ENCODE results near the gene GJB4. TPM values are rescaled to one million over a fixed set of nuclear protein-coding genes. Genes with fewer than 3 reads are reported as not detected.

GJB4 gene
- total RNA-seq, result not detected
- not detected for polyA plus RNA-seq
- long read RNA-seq, donor 1, result 0 reads
- long read RNA-seq, donor 2, result 0 reads

DNA sequence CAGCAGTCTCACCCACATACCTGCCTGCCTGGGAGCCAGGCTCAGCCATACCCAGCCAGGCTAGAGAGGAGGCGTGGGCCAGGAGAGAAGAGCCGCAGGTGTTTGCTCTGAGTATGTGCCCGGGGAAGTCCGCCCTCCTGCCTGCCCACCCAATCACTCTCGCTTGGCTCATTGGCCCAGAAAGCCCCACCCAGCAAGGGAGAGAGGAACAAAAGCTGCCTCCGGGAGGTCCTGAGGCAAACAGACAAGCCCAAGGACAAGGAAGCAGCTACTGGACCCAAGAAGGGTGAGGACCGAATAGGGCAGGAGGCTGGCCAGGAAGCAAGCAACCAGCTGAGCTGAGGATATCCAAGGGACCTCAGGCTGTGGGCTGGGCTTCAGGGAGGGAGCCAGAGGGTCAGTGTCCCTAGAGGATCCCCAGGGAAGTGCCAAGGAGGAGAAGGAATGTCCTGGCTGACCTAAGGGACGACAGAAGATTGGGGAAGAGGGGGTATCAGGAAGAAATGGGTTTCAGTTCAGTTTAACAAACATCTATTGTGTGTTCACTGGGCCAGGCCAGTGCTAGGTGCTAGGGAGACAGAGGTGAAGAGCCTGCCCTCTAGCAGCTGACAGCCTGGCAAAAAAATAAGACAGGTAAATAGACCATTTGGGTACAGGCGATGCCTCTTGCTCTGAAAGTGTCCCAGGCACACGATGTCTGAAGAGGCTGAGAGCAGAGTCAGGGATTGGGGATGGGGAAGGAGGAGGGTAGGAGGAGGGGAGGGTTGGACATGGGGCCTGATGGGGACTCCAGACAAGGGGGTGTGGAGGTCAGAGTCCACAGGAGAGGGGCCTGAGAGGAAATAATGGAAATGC, at the start of gene GJB4:
GJB4 (plus strand) TSS at position 238 of the 855 bp plus-strand sequence. CDS start 1,515 bp downstream, outside the sequence.
- intact Hi-C loops (cut with DNase I), result no loop called here
- peaks cover 0 to 2% (median 0%) of the 10 kb centered on the region in 3 donors for H3K27me3 ChIP-seq (ENCODE audit: insufficient read depth in 3 of 3, low read length in 2 of 3)
- H3K9me3 ChIP-seq, result no peaks in the 10 kb centered on the region
- DNase-seq (no peak), ATAC-seq (no peak)
- WGBS, 3 donors, result 50 to 54% (median 53%) methylated on average over 10 of the region's 10 CpGs
- H3K27ac ChIP-seq, result no peak within 1 kb of the TSS
- H3K36me3 ChIP-seq (ENCODE audit: insufficient read depth in 1 of 2, low read depth in 1 of 2), result no peaks in the 10 kb centered on the region
- H3K4me1 ChIP-seq, result no peaks in the 10 kb centered on the region
- H3K4me3 ChIP-seq, result no peak within 1 kb of the TSS
- no peak for TF ChIP-seq CTCF (IDR thresholded peaks at IDR 0.05)

DNA sequence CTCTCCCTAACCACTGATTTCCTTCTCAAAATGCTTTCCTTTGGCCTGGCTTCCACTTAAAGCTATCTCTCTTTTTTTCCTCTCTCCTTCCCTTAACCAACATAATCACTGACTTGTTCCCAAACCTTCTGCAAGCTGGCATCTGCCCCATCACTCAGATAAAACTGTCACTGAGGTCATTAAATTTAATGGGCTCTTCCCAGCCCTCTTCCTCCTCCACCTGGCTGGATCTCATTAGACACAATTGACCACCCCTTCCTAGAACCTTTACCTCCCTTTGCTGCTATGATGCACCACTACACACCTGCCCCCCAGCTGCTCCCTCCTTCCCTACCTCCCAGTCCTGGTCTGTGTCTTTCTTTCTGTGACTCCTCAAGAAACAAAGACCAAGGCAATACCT, 48.7 kb upstream of the GJB4 start:
- no peak for ATAC-seq
- Histone ChIP-seq H3K27ac (no peak overlapping the region), H3K4me3 (no peak overlapping the region), H3K9me3 (no peaks in the 10 kb centered on the region), H3K36me3 (ENCODE audit: insufficient read depth in 1 of 2, low read depth in 1 of 2) (no peaks in the 10 kb centered on the region), H3K4me1 (no peaks in the 10 kb centered on the region), H3K27me3 (ENCODE audit: insufficient read depth in 3 of 3, low read length in 2 of 3) (peaks cover 0 to 4% (median 0%) of the 10 kb centered on the region in 3 donors)
- TF ChIP-seq CTCF (IDR thresholded peaks at IDR 0.05), result no peak
- intact Hi-C loops (cut with DNase I), result no loop called here
- no peak for DNase-seq

GRCh38 chr1:34711485-34711884, 48.1 kb upstream of the GJB4 start:
- H3K9me3 ChIP-seq, result no peaks in the 10 kb centered on the region
- no peak overlapping the region for H3K27ac ChIP-seq
- intact Hi-C loops (cut with DNase I), result no loop called here
- no peak for ATAC-seq
- DNase-seq, result no peak
- no peak for TF ChIP-seq CTCF (IDR thresholded peaks at IDR 0.05)
- no peak overlapping the region for H3K4me3 ChIP-seq
- no peaks in the 10 kb centered on the region for H3K36me3 ChIP-seq (ENCODE audit: insufficient read depth in 1 of 2, low read depth in 1 of 2)
- H3K27me3 ChIP-seq (ENCODE audit: insufficient read depth in 3 of 3, low read length in 2 of 3), result no peaks in the 10 kb centered on the region
- H3K4me1 ChIP-seq, result no peaks in the 10 kb centered on the region
- 67 to 80% (median 68%) methylated on average over 4 of the region's 4 CpGs for WGBS, 3 donors

DNA sequence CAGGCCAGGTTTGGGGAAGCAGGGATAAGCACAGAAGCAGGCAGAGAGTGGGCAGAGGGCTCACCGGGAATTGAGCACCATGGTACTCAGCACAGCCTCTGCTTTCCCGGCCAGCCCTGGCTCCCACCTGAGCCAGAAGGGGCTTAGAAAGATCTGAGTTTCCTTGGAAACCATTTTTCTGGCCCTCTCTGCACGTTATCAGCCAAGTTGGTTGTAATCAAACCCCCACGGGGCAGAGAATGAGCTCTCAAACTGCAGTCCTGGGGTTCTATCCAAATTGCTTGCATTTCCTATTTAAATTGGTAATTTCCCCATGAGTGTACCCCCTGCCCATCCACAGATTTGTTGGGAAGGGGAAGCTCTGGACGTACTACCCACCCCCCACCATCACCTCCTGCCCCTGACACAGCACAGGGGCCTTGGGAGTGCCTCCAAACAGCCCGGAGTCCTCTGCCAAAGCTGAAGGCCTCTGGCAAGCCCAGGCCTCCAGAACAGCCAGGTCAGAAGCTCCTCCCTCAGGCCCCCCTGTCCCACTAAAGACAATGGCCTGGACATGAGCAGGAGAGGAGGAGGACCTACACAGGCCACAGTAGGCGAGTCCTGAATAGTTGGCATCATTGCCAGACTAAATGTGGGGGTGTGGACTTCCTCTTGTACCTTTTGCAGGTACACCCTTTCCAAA, 47.4 kb upstream of the GJB4 start:
- Histone ChIP-seq H3K4me1 (no peaks in the 10 kb centered on the region), H3K36me3 (ENCODE audit: insufficient read depth in 1 of 2, low read depth in 1 of 2) (no peaks in the 10 kb centered on the region), H3K4me3 (no peak overlapping the region), H3K27ac (no peak overlapping the region), H3K27me3 (ENCODE audit: insufficient read depth in 3 of 3, low read length in 2 of 3) (no peaks in the 10 kb centered on the region), H3K9me3 (no peaks in the 10 kb centered on the region)
- intact Hi-C loops (cut with DNase I), result no loop called here
- no peak for TF ChIP-seq CTCF (IDR thresholded peaks at IDR 0.05)
- whole genome bisulfite sequencing, 3 donors, result 23 to 33% (median 30%) methylated on average over 7 of the region's 7 CpGs
- DNase-seq (no peak), ATAC-seq (no peak)
